T-cell (primary cell): Measurements from ENCODE around the gene PRKAA2. TPM values are rescaled to one million over a fixed set of nuclear protein-coding genes. Genes with fewer than 3 reads are reported as not detected.
"Not testable (repeated sequence)": the region's sequence is repeated elsewhere in the genome, so short reads cannot be mapped to it uniquely, and the experiment has no call there.

ENCODE experiments used
- ATAC-seq, 4 experiments: fragments of 200-7000 bp in 3 of 4; fragments of 150-1000 bp in 1 of 4; cut with Tn5 transposase; replicated peaks in 1 of 4; 1 replicate in 3 of 4; 2 replicates in 1 of 4; pipeline ENCODE4 v1.10.0; 2021; ENCODE audit warnings: moderate library complexity in 3 of 4, mild to moderate bottlenecking in 2 of 4, moderate number of reproducible peaks in 1 of 4
- CTCF ChIA-PET, 2 donors: fragments of 300-600 bp; sonication (Branson Sonifier 250); formaldehyde crosslinking; loops; one replicate each; lab custom pipeline; 2022; ENCODE audit warnings: antibody characterized with exemption in 2 of 2; lab: Charles Lee
- POLR2A ChIA-PET, 2 donors: fragments of 300-600 bp; sonication (Branson Sonifier 250); formaldehyde crosslinking; loops; one replicate each; lab custom pipeline; 2022; ENCODE audit warnings: antibody characterized with exemption in 2 of 2; lab: Charles Lee
- DNase-seq, 35 experiments: peaks; one replicate each; pipeline versions ENCODE4 v3.0.0 to v3.0.0-alpha.2; 2013 to 2023
- H3K27ac ChIP-seq: one replicate; pipeline ENCODE4 v1.5.1; 2013; ENCODE audit warnings: low read length
- H3K27me3 ChIP-seq, 2 experiments: replicated peaks in 1 of 2; 1 replicate in 1 of 2; 2 replicates in 1 of 2; pipeline versions ENCODE4 v1.6.1 to v1.7.0; 2013; ENCODE audit warnings: low read length in 1 of 2, mixed read lengths in 1 of 2; ENCODE audit not compliant: control insufficient read depth in 2 of 2, insufficient read depth in 2 of 2; ENCODE audit errors: extremely low read depth in 1 of 2
- H3K36me3 ChIP-seq, 2 donors: 1 replicate in 1 of 2; 2 replicates in 1 of 2; pipeline versions ENCODE4 v1.6.1 to v1.7.0; 2013; ENCODE audit warnings: low read length in 1 of 2; ENCODE audit not compliant: control insufficient read depth in 2 of 2, insufficient read depth in 1 of 2; ENCODE audit errors: extremely low read depth in 1 of 2
- H3K4me1 ChIP-seq, 2 experiments: 1 replicate in 1 of 2; 2 replicates in 1 of 2; pipeline versions ENCODE4 v1.6.1 to v1.7.0; 2013; ENCODE audit warnings: low read length in 2 of 2, mixed read lengths in 1 of 2; ENCODE audit not compliant: insufficient read depth in 2 of 2, control insufficient read depth in 1 of 2; ENCODE audit errors: extremely low read depth in 1 of 2
- H3K4me3 ChIP-seq, 2 donors: 1 replicate in 1 of 2; 2 replicates in 1 of 2; pipeline versions ENCODE4 v1.5.1 to v1.7.0; 2013; ENCODE audit warnings: mild to moderate bottlenecking in 2 of 2, low read length in 1 of 2, moderate library complexity in 1 of 2; ENCODE audit not compliant: control insufficient read depth in 1 of 2; ENCODE audit errors: extremely low read depth in 1 of 2
- H3K9me3 ChIP-seq: 2 replicates; pipeline ENCODE4 v1.7.0; 2013
- H3K27ac Mint-ChIP-seq, 2 donors: one replicate each; pipeline ENCODE4 v1.8.0; 2020 to 2021; ENCODE audit warnings: mild to moderate bottlenecking in 2 of 2, mixed read lengths in 2 of 2
- H3K27me3 Mint-ChIP-seq, 2 donors: one replicate each; pipeline ENCODE4 v1.8.0; 2021 to 2022; ENCODE audit warnings: mixed read lengths in 2 of 2
- H3K36me3 Mint-ChIP-seq: one replicate; pipeline ENCODE4 v1.8.0; 2021; ENCODE audit warnings: mixed read lengths
- H3K4me1 Mint-ChIP-seq, 3 donors: one replicate each; pipeline ENCODE4 v1.8.0; 2020 to 2022; ENCODE audit warnings: mixed read lengths in 3 of 3, mild to moderate bottlenecking in 1 of 3
- H3K4me3 Mint-ChIP-seq, 3 donors: one replicate each; pipeline ENCODE4 v1.8.0; 2020 to 2022; ENCODE audit warnings: mild to moderate bottlenecking in 3 of 3, mixed read lengths in 3 of 3, moderate library complexity in 3 of 3
- H3K9me3 Mint-ChIP-seq, 3 donors: one replicate each; pipeline ENCODE4 v1.8.0; 2020 to 2022; ENCODE audit warnings: mixed read lengths in 3 of 3
- WGBS: methylation state at CpG from one replicate; pipeline ENCODE4 v1.1.5; 2013; ENCODE audit warnings: missing lambda C conversion rate; ENCODE audit not compliant: insufficient coverage; 5-methylcytosine and 5-hydroxymethylcytosine counted together
- total RNA-seq, 35 experiments: library from RNA in 6 of 35; stranded (reverse) in 6 of 35; fragments of 120-200 nt in 1 of 35; gene quantifications; one replicate each; pipeline versions ENCODE4 v1.2.1 to v1.2.4 and lab custom pipeline; 2013 to 2026

PRKAA2 gene
- total RNA-seq (under 1 TPM in 3 of 5 donors, not detected in 2; 0.03 TPM), total RNA-seq (lab: John Stamatoyannopoulos, UW) (0 to 0.17 (median 0) reads per million in 29 experiments)
- total RNA-seq (2013): 0.06 TPM

DNA sequence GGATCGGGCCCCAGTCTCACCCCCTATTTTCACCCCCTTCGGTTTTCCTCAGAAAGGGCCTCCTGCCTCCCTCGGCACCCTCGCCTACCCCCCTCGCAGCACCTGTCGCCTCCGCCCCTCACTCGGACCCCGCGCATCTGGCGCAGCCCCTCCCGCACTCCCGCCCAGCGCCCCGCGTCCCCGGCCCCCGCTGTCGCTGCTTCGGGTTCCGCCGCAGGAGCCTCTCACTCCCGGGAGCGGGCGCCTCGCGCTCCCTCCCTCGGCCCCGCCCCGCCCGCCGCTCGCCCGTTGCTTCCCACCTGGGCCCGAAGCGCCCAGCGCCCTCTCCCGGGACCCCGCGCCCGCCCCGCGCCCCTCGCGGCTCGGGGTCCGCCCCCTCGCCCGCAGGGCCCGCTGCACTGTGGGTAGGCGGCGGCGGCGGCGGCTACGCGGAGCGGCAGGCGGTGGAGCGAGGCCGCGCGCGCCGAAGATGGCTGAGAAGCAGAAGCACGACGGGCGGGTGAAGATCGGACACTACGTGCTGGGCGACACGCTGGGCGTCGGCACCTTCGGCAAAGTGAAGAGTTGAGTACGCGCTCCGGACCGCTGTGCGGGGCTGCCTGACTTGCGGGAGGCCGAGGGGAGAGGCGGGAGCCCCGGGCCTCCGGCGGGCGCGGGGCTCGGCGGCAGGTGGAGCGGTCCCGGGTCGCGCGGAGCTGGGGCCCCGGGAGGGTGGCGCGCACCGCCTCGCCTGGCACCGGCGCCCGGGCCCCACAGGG is at the start of gene PRKAA2:
Gene PRKAA2 (plus strand): TSS at position 396 of the 758 bp plus-strand sequence. CDS start 74 bp downstream, at position 470.
- ATAC-seq: peak in 2 of 4 experiments; percentile 16 to 24
- H3K27ac Mint-ChIP-seq: no peak within 1 kb of the TSS
- Histone ChIP-seq H3K27me3 (peaks cover 16% of the 10 kb centered on the region in 2 experiments), H3K36me3 (no peaks in the 10 kb centered on the region), H3K4me3 (peak within 1 kb of the TSS in 1 of 2 donors; percentile 54), H3K9me3 (no peaks in the 10 kb centered on the region), H3K4me1 (peaks cover 2 to 8% of the 10 kb centered on the region in 2 experiments), H3K27ac (no peak within 1 kb of the TSS)
- ChIA-PET POLR2A (no interaction called here), CTCF (no interaction called here)
- H3K27me3 Mint-ChIP-seq: peaks cover 40 to 49% of the 10 kb centered on the region in 2 donors
- H3K4me3 Mint-ChIP-seq: peak within 1 kb of the TSS; percentile 39 to 60 (median 48)
- H3K36me3 Mint-ChIP-seq: no peaks in the 10 kb centered on the region
- WGBS: 4% methylated on average over 101 of the region's 103 CpGs
- peaks cover 10 to 16% (median 11%) of the 10 kb centered on the region in 3 donors for H3K4me1 Mint-ChIP-seq
- H3K9me3 Mint-ChIP-seq: no peaks in the 10 kb centered on the region
- DNase-seq: no peak

GRCh38 chr1:56595397-56596191 is 49.5 kb upstream of the PRKAA2 start:
- H3K4me1 ChIP-seq, H3K4me1 Mint-ChIP-seq, H3K27me3 Mint-ChIP-seq, H3K27me3 ChIP-seq, POLR2A ChIA-PET, H3K27ac Mint-ChIP-seq, ATAC-seq, H3K36me3 ChIP-seq, CTCF ChIA-PET, H3K4me3 Mint-ChIP-seq, H3K9me3 Mint-ChIP-seq, DNase-seq, H3K36me3 Mint-ChIP-seq, H3K27ac ChIP-seq, H3K4me3 ChIP-seq, H3K9me3 ChIP-seq: not testable (repeated sequence)
- 92% methylated on average over 2 of the region's 5 CpGs for WGBS

- H3K27ac Mint-ChIP-seq, H3K4me3 Mint-ChIP-seq, H3K36me3 Mint-ChIP-seq, H3K27ac ChIP-seq, DNase-seq, H3K4me1 Mint-ChIP-seq, H3K36me3 ChIP-seq, H3K4me3 ChIP-seq, POLR2A ChIA-PET, H3K4me1 ChIP-seq, H3K9me3 ChIP-seq, H3K27me3 ChIP-seq, ATAC-seq, CTCF ChIA-PET, H3K27me3 Mint-ChIP-seq: not testable (repeated sequence)
- peaks cover 9 to 21% (median 16%) of the 10 kb centered on the region in 3 donors for H3K9me3 Mint-ChIP-seq
- WGBS: 15% methylated on average over 1 of the region's 2 CpGs
Observed at GRCh38 chr1:56610097-56610496, 35.0 kb upstream of the PRKAA2 start.

DNA sequence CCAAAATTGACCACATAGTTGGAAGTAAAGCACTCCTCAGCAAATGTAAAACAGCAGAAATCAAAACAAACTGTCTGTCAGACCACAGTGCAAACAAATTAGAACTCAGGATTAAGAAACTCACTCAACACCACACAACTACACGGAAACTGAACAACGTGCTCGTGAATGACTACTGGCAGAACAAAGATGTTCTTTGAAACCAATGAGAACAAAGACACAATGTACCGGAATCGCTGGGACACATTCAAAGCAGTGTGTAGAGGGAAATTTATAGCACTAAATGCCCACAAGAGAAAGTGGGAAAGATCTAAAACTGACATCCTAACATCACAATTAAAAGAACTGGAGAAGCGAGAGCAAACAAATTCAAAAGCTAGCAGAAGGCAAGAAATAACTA is 34.3 kb upstream of the PRKAA2 start:
- H3K4me1 Mint-ChIP-seq, H3K9me3 ChIP-seq, POLR2A ChIA-PET, H3K27me3 Mint-ChIP-seq, H3K36me3 Mint-ChIP-seq, H3K4me1 ChIP-seq, DNase-seq, CTCF ChIA-PET, H3K4me3 Mint-ChIP-seq, H3K27ac Mint-ChIP-seq, H3K4me3 ChIP-seq, H3K27me3 ChIP-seq, H3K36me3 ChIP-seq, ATAC-seq, H3K27ac ChIP-seq: not testable (repeated sequence)
- 96% methylated on average over 3 of the region's 6 CpGs for WGBS
- peaks cover 9 to 21% (median 16%) of the 10 kb centered on the region in 3 donors for H3K9me3 Mint-ChIP-seq

DNA sequence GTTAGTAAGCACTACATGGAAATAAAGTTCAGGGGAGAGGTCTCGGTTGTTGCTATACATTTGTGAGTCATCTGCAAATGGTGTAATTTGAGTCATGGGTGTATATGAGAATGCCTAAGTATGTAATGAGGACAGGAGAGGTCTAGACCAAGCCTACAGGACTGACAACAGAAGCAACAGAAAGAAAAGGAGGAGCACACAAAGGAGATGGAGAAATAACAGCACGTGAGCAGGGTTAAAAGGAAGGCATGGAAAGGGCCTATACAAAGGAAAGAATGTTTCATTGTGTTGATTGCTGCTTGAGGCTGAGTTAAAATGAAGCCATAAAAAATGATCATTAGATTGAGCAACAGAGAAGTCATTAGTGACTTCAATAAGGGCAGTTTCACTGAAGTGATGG is 28.0 kb upstream of the PRKAA2 start:
- 75% methylated on average over 2 of the region's 2 CpGs for WGBS
- Histone ChIP-seq H3K27me3 (peaks cover 0 to 3% of the 10 kb centered on the region in 2 experiments), H3K9me3 (no peaks in the 10 kb centered on the region), H3K27ac (no peak overlapping the region), H3K4me1 (no peaks in the 10 kb centered on the region), H3K36me3 (no peaks in the 10 kb centered on the region), H3K4me3 (no peak overlapping the region)
- no peak overlapping the region for H3K4me3 Mint-ChIP-seq
- no peaks in the 10 kb centered on the region for H3K36me3 Mint-ChIP-seq
- DNase-seq (no peak), ATAC-seq (no peak)
- H3K9me3 Mint-ChIP-seq: peaks cover 4 to 18% (median 14%) of the 10 kb centered on the region in 3 donors
- H3K4me1 Mint-ChIP-seq: no peaks in the 10 kb centered on the region
- no peaks in the 10 kb centered on the region for H3K27me3 Mint-ChIP-seq
- ChIA-PET CTCF (no interaction called here), POLR2A (no interaction called here)
- no peak overlapping the region for H3K27ac Mint-ChIP-seq

GRCh38 chr1:56625819-56626440 is 19.2 kb upstream of the PRKAA2 start:
- Mint-ChIP-seq H3K36me3 (no peaks in the 10 kb centered on the region), H3K4me3 (no peak overlapping the region), H3K27ac (no peak overlapping the region), H3K9me3 (peaks cover 0 to 4% (median 0%) of the 10 kb centered on the region in 3 donors), H3K27me3 (peaks cover 2 to 23% of the 10 kb centered on the region in 2 donors), H3K4me1 (no peaks in the 10 kb centered on the region)
- ChIA-PET CTCF (no interaction called here), POLR2A (no interaction called here)
- WGBS: no CpG with 5 or more reads among the region's 5 CpGs
- Histone ChIP-seq H3K4me1 (peaks cover 0 to 2% of the 10 kb centered on the region in 2 experiments), H3K27me3 (peaks cover 2% of the 10 kb centered on the region in 2 experiments), H3K4me3 (no peak overlapping the region), H3K9me3 (no peaks in the 10 kb centered on the region), H3K27ac (no peak overlapping the region), H3K36me3 (no peaks in the 10 kb centered on the region)
- ATAC-seq (no peak), DNase-seq (no peak)
